HG03103 (cell line): ENCODE results near the gene MICALL2.

Experiments used
- ATAC-seq: cut with Tn5 transposase; IDR thresholded peaks from one replicate; pipeline ENCODE4 v1.9.1; 2021; ENCODE audit warnings: low read depth; ENCODE audit not compliant: unreplicated experiment

The MICALL2 gene

GRCh38 chr7:1470901-1471300 lies 11.6 kb upstream of the MICALL2 start:
- ATAC-seq: no peak

DNA sequence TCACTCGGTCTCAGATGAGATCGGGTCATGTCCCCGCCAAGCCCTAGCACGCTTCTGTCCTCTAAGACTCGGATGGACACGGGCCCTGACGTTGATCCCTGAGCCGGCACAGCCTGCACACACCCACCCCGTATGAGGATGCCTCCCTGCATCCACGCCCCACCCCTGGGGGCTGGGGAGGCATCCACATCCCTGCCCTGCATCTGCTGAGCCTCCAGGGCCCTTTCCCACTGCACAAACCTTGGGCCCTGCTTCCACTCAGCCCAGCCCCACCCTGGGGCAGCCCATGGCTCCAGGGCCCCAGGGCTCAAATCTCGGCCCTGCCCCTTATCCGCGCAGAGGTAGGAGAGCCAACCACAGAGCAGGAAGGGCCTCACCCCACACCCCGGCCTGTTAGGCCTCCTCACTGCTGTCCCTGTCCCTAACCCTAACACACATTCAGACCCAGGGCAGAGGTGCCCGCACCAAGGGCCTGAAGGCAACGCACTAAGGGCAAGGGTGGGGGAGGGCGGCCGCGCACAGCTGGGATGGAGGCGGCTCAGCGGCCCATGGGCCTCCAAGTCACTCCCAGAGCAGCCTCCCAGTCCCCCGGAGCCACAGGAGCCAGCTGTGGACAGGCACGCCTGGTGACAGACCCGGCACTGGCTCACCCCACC lies 9.5 kb upstream of the MICALL2 start:
- ATAC-seq: no peak

GRCh38 chr7:1468203-1468602 lies 8.9 kb upstream of the MICALL2 start:
- no peak for ATAC-seq

- no peak for ATAC-seq
Measured at GRCh38 chr7:1466524-1467271, 7.4 kb upstream of the MICALL2 start.

DNA sequence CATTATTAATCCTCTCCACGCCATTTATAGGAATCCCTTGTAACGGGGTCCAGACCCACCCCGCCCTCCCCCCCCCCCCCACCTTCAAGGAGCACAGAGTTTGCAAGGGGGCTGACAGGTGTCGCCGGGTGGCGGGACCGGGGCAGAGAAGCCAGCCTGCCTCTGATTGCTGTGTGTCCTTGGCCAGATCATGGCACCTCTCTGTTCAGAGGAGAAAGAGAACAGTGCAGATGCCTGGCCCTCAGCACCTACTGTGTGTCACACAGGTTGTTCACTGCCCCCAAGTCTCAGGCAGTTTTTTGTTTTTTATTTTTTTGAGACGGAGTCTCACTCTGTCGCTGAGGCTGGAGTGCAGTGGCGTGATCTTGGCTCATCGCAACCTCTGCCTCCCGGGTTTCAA lies 5.4 kb upstream of the MICALL2 start:
- ATAC-seq: no peak

GRCh38 chr7:1463676-1464223 lies 4.5 kb upstream of the MICALL2 start:
- ATAC-seq: no peak

DNA sequence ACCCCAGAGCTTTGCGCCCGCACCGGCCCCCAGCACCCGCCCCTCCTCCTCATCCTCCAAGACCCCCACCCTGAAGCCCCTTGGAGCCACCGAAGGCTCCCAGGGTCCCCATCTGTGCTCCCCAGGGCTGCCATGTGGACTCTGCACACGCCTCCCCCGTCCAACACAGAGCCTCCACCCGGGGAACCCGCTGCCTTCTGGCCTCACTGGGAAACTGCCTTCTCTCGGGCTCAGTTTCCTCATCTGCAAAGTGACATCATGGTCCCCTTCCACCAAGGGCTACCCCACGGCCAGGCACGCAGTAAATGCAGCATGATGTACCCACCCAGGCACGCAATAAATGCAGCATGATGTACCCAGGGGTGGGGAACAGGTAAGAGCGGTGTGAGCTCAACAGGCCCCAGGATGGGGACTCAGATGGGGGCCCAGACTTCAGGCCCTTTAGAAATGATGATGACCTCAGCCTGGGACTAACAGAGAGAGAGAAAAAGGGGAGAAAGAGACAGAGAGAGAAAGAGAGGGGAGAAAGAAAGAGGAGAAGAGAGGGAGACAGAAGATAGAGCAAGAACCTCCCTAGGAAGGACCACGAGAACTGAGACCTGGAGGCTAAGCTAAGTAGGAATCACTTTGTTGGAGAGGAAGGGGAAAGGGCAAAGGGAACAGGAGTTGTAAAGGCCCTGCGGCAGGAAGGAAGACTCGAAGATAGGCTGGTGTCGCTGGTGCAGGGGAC lies 2.5 kb upstream of the MICALL2 start:
- ATAC-seq: no peak

DNA sequence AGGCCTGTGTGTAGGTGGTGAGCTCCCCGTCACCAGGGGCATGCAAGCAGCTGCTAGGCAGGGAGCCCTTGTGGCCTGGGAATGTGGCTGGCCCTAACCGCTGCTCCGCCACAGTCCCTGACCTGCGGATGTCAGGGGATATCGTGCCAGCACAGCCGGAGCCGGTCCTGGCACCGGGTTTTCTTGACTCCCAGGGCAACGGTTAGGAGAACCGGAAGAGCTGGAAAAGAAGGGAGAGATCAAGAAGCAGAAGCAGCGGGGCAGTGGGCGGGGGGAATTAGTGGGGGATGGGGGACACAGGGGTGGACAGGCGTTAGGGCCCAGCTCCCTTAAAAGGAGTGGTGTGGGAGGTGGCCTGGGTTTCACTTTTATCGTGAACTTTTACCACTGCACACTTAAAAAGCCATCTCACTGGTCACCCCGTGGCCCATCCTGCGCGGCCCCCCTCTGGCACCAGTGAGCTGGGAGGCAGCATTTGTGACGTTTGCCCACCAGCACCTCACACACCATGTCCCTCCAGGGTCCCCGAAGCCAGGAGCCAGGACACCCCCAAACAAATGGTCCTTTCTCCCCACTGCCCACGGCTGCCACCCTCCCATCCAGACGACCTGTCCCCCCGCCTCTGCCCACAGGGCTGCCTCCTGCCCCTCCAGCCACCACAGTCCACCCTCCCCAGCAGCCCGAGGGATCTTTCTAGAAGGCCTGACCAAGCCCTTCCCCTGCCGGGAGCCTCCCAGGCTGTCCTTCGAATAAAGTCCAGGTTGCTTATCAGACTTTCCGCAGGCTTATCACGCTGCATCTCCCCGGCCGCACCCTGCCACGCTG lies 1.8 kb upstream of the MICALL2 start:
- no peak for ATAC-seq

- no peak for ATAC-seq
Measured at GRCh38 chr7:1459920-1460820, 900 bp upstream of the MICALL2 start.

- ATAC-seq: peak; percentile 88
Measured at GRCh38 chr7:1459512-1459892, 232 bp upstream of the MICALL2 start.

- no peak for ATAC-seq
Measured at GRCh38 chr7:1457949-1458682, 1.2 kb downstream of the MICALL2 start.

GRCh38 chr7:1457059-1457948 lies 2.0 kb downstream of the MICALL2 start:
- no peak for ATAC-seq

DNA sequence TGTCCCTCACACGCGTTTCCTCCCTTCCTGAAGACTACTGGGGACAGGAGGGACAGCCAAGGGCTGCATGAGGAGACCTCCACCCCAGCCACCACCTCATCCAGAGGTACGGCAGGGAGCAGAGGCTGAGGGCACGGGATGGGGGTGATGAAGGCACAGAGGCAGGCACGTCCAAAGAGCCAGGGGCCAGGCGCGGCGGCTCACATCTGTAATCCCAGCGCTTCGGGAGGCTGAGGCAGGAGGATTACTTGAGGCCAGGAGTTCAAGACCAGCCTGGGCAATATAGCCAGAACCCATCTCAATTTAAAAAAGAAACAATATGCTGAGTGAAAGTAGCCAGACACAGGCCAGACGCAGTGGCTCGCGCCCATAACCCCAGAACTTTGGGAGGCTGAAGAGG lies 3.3 kb downstream of the MICALL2 start:
- no peak for ATAC-seq

- no peak for ATAC-seq
Measured at GRCh38 chr7:1455241-1455939, 3.9 kb downstream of the MICALL2 start.

- ATAC-seq: no peak
Measured at GRCh38 chr7:1454542-1454941, 4.7 kb downstream of the MICALL2 start.

DNA sequence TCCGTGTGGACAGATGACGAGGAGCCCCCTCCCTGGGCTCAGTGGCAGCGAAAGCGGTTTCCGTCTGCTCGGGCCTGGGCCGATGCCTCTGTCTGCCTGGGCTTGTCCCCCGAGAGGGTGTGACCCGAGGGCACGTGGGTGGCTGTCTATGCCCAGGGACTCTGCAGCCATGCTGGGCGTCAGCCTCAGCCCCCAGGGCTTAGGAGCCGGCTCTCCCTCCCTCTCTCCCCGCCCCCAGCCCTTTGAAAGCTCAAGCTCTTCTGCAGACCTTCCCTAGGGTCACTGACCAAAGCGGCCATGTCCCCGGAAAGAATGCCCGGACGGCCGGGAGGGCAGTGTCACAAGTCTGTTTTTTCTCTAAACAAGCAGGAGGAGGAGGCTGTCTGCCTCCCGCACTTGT lies 7.1 kb downstream of the MICALL2 start:
- no peak for ATAC-seq

GRCh38 chr7:1450987-1451386 lies 8.3 kb downstream of the MICALL2 start:
- no peak for ATAC-seq
